Activated gamma-delta T cell treated with anti-CD3 and anti-CD28 coated beads, Interleukin-2, amount 50 U/mL, for 16 hours (primary cell): ENCODE data around the gene WAS.

Experiments
- DNase-seq: peaks from one replicate; pipeline ENCODE4 v3.0.0-alpha.2; 2020; ENCODE audit warnings: low read depth

Gene WAS

DNA sequence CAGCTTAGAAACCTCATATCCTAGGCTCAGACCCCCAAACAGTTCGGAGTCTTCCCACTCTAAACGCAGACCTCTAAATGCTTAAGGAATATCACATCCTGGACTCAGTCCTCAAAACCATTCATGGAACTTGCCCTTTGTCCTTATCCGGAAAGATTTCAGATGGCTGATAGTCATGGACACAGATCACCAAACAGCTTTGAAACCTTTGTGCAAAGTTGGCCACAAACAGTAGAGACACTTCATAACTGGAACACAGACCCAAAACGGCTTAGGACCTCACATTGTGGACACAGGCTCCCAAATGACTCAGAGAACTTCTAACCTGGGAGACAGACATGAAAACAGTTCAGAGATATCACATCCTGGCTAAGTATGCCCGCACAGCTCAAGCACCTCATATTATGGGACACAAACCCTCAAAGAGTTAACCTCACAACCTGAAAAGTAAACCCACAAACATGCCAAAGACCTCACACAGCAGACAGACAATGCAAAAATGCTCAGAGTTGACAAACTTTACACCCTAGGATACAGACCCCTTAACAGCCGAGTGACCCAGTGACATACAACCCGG lies 28.4 kb downstream of the WAS start:
- no peak for DNase-seq

- no peak for DNase-seq
These were observed 30.2 kb downstream of the WAS start for GRCh38 chrX:48713847-48714246.

- no peak for DNase-seq
These were observed 31.0 kb downstream of the WAS start for GRCh38 chrX:48714573-48714972.

GRCh38 chrX:48715072-48715471 lies 31.5 kb downstream of the WAS start:
- no peak for DNase-seq

- no peak for DNase-seq
These were observed 32.4 kb downstream of the WAS start for GRCh38 chrX:48715876-48716502.

DNA sequence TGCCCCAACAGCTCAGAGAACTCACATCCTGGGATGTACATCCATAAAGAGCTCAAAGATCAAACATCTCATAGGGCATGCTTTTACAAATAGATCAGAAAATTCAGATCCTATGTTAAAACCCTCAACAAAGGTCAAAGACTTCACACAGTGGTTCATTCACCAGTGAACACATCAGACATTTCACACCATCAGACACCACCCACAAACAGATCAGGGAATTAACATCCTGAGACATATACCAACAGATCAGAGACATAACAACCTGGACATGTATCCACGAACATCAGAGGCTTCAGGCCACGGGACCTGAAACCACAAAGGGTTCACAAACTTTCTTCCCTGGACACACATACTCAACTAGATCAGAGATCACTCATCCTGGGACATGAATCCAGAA lies 36.4 kb downstream of the WAS start:
- no peak for DNase-seq

- no peak for DNase-seq
These were observed 37.1 kb downstream of the WAS start for GRCh38 chrX:48720577-48721250.

DNA sequence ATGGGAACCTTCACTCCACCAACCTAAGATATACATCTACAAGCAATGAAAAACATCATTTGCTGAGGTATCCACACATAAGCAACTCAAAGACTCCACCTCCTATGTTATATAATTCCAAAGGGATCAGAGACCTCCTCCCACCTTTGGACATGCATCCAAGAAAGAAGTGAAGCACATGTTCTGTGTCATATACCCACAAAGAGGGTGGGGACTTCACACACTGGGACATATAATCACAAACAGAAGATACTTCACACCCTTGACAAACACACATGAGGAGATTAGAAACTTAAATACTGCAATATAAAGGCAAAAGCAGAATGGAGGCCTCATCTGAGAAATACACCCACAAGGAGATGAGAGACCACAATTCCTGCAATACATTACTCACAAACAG lies 38.3 kb downstream of the WAS start:
- no peak for DNase-seq

GRCh38 chrX:48726596-48726995 lies 43.0 kb downstream of the WAS start:
- DNase-seq, result no peak

- no peak for DNase-seq
These were observed 45.1 kb downstream of the WAS start for GRCh38 chrX:48728653-48729052.

DNA sequence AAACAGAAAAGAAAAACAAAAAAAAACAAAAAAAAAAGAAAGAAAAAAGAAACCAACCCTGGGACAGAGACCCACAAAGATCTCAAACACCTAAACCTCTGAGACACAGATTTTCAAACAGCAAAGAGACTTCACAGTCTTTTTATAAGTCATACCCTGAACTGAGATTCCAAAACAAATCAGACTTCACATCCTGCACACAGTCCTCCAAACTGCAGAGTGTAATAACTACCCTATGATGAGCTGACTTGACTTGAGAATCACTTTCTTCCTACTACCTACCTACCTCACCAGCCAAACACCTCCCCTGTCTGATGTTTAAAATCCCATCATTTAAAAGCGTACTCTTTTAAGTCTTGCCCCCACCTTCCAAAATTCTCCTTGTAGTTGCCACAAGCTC lies 52.7 kb downstream of the WAS start:
- DNase-seq, result no peak

DNA sequence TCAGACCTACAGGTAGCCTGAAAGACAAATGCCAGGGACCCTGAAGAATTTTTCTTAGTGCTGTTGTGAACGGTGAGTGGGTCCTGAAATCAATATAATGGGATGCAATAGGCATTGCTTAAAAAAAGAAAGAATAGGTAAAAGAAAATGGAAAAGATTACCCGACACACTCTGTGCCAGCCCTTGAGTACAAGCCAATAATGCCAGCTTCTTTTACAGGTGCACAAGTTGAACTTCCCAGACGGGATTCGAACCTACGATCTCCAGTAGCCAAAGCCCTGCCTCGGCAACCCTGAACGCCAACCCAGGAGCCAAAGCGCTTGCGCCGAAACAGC lies 53.2 kb downstream of the WAS start:
- no peak for DNase-seq

DNA sequence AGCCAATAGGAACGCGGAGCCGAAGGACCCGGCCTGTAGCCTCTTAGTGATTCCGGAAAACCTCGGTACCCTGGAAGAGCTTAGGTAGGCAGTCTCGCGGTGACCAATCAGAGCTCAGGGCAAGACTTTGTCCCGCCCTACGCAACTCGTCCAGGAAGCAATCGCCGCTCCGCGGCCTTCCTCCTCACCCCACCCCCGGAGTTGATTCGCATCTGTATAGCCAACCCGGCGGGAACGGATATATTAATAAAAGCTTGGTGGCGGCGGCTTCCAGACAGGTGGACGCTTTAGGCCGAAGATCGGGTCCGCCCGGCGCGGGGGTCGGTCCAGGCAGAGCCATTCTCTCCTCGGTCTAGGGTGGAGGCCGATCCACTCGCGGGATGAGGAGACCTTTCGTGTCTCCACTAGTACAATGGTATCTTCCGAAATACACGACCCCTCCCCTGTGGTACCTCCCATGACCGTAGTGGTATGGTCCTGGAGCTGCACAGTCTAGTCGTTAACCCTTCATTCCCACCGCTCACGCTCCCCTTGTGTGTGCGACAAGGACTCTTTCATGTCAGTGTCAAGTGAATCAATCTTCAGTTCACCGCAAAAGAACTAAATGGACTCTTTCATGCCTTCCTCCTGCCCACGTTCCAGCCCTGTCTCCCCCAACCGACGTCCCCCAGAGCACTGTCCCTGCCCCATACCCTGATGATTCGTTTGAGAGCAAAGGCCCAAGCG lies 53.8 kb downstream of the WAS start:
- DNase-seq, result peak; percentile 71

- DNase-seq, result no peak
These were observed 54.3 kb downstream of the WAS start for GRCh38 chrX:48737940-48738339.
